Lower lobe of right lung (tissue), 2 donors: ENCODE results near the gene RESP18. TPM values are rescaled to one million over a fixed set of nuclear protein-coding genes. Genes with fewer than 3 reads are reported as not detected.
"Not testable (repeated sequence)": the region's sequence is repeated elsewhere in the genome, so short reads cannot be mapped to it uniquely, and the experiment has no call there.

Source experiments
- ATAC-seq, 2 donors: fragments of 200-7000 bp; cut with Tn5 transposase; one replicate each; pipeline ENCODE4 v1.9.1; 2020 to 2022; ENCODE audit warnings: mild to moderate bottlenecking in 2 of 2, moderate library complexity in 2 of 2
- DNase-seq: peaks from one replicate; pipeline ENCODE4 v3.0.0-alpha.2; 2020
- H3K27ac ChIP-seq: fragments of 200-600 bp; one replicate; pipeline ENCODE4 v1.8.0; 2022
- H3K27me3 ChIP-seq: fragments of 200-600 bp; one replicate; pipeline ENCODE4 v1.8.0; 2022; ENCODE audit warnings: low read depth
- H3K36me3 ChIP-seq: fragments of 200-600 bp; one replicate; pipeline ENCODE4 v1.8.0; 2022; ENCODE audit warnings: mild to moderate bottlenecking
- H3K4me1 ChIP-seq: fragments of 200-600 bp; one replicate; pipeline ENCODE4 v1.8.0; 2022
- H3K4me3 ChIP-seq: fragments of 200-600 bp; one replicate; pipeline ENCODE4 v1.8.0; 2022; ENCODE audit warnings: mild to moderate bottlenecking
- H3K9me3 ChIP-seq: fragments of 200-600 bp; one replicate; pipeline ENCODE4 v1.8.0; 2022
- intact Hi-C: fragments of 100-400 bp; cut with DNase I; formaldehyde crosslinking; loops from one replicate; pipeline ENCODE4 v1.11.0; 2022
- total RNA-seq: library from RNA; stranded (reverse); fragmentation: NEBNext Ultra II Directional; extraction: Animal tissue kit (Norgen Biotek cat#: 25700); gene quantifications from one replicate; pipeline ENCODE4 v1.2.1, GENCODE V29; 2021
- TF ChIP-seq, protein P1 (sequence below): fragments of 200-600 bp; IDR thresholded peaks from one replicate; pipeline ENCODE4 v1.8.0; 2022; ENCODE audit warnings: antibody characterized with exemption, mild to moderate bottlenecking
- donor health status: DM: no; HTN: yes; CAD: no; lungs with severe emphysema.

Gene RESP18
- total RNA-seq, 1 donor from 2014 or later: not detected

DNA sequence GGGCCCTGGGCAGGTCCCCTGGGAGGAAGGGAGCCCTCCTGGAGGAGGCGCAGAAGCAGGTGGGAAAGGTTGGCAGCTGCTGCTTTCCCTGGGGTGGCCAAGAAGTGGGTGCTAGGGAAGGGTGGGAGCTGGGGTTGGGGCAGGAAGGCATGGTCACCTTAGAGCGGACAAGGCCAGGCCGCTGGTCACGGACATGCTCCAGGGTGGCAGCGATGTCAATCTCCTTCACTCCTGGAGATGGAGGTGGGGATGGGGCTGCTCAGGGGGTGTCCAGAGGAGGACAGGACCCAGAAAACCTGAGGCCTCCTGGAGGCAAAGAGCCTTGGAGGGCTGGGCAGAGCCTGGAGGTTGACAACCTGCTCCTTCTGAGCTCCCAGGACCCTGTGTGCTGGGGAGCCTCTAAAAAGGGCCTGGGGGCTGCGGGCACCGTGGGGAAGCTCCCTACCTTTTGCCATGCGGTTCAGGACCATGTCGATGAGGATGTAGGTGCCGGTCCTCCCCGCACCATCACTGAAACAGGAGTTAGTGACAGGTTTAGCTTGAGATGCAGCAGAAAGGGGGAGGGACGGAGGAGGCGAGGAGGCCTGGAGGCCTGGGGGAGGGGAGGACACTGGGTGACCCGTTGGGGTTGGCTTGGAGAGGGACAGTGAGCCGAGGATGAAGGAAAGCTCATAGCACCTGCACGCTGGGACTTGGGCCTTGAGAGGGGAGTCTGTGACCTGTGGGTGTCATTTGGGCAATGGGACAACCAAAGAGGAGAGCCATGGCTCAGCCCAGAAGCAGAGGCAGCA lies 42.0 kb downstream of the RESP18 start:
- peaks cover 20% of the 10 kb centered on the region for H3K4me1 ChIP-seq
- H3K27ac ChIP-seq: no peak overlapping the region
- H3K36me3 ChIP-seq: peaks cover 8% of the 10 kb centered on the region
- intact Hi-C loops: no loop called here
- no peaks in the 10 kb centered on the region for H3K27me3 ChIP-seq
- no peak overlapping the region for H3K4me3 ChIP-seq
- DNase-seq (no peak), ATAC-seq (no peak)
- TF ChIP-seq, protein P1, sequence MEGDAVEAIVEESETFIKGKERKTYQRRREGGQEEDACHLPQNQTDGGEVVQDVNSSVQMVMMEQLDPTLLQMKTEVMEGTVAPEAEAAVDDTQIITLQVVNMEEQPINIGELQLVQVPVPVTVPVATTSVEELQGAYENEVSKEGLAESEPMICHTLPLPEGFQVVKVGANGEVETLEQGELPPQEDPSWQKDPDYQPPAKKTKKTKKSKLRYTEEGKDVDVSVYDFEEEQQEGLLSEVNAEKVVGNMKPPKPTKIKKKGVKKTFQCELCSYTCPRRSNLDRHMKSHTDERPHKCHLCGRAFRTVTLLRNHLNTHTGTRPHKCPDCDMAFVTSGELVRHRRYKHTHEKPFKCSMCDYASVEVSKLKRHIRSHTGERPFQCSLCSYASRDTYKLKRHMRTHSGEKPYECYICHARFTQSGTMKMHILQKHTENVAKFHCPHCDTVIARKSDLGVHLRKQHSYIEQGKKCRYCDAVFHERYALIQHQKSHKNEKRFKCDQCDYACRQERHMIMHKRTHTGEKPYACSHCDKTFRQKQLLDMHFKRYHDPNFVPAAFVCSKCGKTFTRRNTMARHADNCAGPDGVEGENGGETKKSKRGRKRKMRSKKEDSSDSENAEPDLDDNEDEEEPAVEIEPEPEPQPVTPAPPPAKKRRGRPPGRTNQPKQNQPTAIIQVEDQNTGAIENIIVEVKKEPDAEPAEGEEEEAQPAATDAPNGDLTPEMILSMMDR: no peak
- H3K9me3 ChIP-seq: no peaks in the 10 kb centered on the region

DNA sequence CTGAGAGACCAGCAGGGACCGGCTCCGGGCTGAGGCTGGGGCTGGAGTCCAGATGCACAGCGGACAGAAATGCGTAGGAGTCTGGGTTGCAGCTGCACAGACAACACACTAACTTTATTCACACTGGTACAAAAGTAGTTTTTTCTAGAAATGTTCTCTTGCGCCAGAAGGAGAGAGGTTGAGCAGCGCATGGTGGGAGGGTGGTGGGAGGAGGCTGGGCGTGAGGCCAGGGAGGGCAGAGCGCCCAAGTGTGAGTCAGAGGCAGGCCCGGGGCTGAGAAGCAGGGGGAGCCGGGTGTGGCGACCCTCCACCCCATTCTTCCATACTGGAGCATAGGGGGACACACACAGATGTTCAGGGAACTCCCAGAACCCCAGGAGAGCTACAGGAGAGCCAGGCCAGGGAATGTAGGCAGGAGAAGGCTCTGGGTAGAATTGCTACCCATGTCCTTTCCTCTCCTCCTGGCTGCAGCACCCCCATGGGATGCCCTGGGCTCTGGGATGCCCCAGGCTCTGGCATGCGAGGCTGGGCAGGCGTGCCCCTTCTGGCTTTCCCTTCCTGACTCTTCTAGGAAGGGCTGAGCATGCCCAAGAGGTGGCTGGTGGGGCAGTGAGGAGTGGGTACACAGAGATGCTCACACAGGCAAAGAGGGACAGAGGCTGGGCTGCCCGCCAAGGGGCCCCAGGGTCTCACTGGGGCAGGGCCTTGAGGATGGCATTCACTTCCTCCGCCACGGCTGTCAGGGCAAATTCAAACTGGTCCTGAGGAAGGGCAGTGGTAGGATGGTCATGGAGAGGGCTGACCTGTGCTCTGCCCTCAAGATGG lies 42.8 kb downstream of the RESP18 start:
- Histone ChIP-seq H3K27ac (no peak overlapping the region), H3K36me3 (peaks cover 17% of the 10 kb centered on the region), H3K4me1 (peaks cover 14% of the 10 kb centered on the region), H3K9me3 (no peaks in the 10 kb centered on the region), H3K4me3 (no peak overlapping the region), H3K27me3 (no peaks in the 10 kb centered on the region)
- no peak for DNase-seq
- intact Hi-C loops: no loop called here
- TF ChIP-seq, protein P1: no peak
- ATAC-seq: peak; percentile 23 to 26

DNA sequence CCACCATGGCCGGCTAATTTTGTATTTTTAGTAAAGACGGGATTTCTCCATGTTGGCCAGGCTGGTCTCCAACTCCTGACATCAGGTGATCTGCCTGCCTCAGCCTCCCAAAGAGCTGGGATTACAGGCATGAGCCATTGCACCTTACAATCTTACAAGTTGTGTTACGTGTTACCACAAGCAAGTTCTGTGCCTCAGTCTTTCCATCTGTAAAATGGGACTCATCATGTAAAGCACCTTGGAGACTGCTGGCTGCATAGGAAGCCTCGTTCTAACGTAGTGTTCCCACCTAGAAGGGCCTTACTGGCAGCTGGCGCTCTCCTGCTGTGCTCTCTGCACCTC lies 43.4 kb downstream of the RESP18 start:
- TF ChIP-seq, protein P1: no peak
- Histone ChIP-seq H3K9me3 (no peaks in the 10 kb centered on the region), H3K4me3 (no peak overlapping the region), H3K27me3 (no peaks in the 10 kb centered on the region), H3K4me1 (peaks cover 10% of the 10 kb centered on the region), H3K36me3 (peaks cover 22% of the 10 kb centered on the region), H3K27ac (no peak overlapping the region)
- DNase-seq: no peak
- intact Hi-C loops: no loop called here
- no peak for ATAC-seq

DNA sequence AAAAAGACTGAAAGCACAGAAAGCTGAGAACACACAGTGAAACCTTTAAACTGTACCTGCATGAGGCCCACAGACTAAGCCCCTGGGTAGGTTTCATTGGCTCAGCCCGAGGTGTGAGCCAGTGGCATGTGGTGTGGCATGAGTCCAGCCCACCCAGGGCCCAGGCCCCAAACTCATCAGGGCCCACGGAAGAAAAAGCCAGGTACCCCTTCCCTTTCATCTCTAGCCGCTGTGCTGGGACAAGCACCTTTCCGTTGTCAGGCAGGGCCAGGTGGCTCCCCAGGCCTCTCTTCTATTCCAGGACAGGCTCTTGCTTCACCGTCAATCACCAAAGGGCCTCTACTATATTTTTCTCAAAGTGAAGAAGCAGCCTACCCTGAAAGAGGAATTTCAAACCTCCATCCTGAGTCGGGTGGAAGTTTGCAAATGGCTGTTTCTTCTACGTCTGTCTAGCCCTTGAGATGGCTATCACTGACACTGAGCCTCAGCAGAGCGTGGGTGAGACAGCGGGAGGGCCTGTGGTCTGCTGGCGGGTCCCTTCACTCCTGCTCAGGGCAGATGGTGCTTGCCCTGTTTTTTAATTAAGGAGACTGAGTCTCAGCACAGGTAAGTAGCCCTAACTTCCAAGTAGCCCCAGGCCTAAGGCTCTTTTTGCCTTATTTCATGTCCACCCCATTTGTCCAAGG lies 44.8 kb downstream of the RESP18 start:
- DNase-seq: no peak
- no peaks in the 10 kb centered on the region for H3K27me3 ChIP-seq
- intact Hi-C loops: no loop called here
- TF ChIP-seq, protein P1: no peak
- H3K27ac ChIP-seq: no peak overlapping the region
- no peak for ATAC-seq
- no peak overlapping the region for H3K4me3 ChIP-seq
- H3K9me3 ChIP-seq: no peaks in the 10 kb centered on the region
- H3K4me1 ChIP-seq: peaks cover 7% of the 10 kb centered on the region
- peaks cover 37% of the 10 kb centered on the region for H3K36me3 ChIP-seq

DNA sequence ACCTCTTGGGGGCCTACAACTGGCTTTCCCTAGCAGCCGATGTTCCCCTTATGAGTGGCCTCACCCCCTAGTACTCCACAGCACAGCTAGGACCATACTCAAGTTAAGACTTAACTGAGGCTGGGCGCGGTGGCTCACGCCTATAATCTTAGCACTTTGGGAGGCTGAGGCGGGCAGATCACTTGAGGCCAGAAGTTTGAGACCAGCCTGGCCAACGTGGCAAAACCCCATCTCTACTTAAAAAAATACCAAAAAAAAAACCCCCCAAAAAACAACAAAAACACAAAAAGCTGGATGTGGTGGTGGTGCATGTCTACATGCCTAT lies 45.5 kb downstream of the RESP18 start:
- ATAC-seq, H3K9me3 ChIP-seq, H3K27me3 ChIP-seq, DNase-seq, intact Hi-C loops, H3K27ac ChIP-seq, H3K4me1 ChIP-seq, H3K4me3 ChIP-seq: not testable (repeated sequence)
- H3K36me3 ChIP-seq: peaks cover 43% of the 10 kb centered on the region
